Measurements from ENCODE around the gene APOBEC3F.

GRCh38 chr22:39027717-39028116, 12.9 kb upstream of the APOBEC3F start:
- TF ChIP-seq, protein P1, sequence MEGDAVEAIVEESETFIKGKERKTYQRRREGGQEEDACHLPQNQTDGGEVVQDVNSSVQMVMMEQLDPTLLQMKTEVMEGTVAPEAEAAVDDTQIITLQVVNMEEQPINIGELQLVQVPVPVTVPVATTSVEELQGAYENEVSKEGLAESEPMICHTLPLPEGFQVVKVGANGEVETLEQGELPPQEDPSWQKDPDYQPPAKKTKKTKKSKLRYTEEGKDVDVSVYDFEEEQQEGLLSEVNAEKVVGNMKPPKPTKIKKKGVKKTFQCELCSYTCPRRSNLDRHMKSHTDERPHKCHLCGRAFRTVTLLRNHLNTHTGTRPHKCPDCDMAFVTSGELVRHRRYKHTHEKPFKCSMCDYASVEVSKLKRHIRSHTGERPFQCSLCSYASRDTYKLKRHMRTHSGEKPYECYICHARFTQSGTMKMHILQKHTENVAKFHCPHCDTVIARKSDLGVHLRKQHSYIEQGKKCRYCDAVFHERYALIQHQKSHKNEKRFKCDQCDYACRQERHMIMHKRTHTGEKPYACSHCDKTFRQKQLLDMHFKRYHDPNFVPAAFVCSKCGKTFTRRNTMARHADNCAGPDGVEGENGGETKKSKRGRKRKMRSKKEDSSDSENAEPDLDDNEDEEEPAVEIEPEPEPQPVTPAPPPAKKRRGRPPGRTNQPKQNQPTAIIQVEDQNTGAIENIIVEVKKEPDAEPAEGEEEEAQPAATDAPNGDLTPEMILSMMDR (IDR thresholded peaks at IDR 0.05; ENCODE audit: low read length): no peak
- TF ChIP-seq EZH2 (IDR thresholded peaks at IDR 0.05; ENCODE audit: borderline replicate concordance, low read length): no peak
